ENCODE measurements around the gene LMLN. TPM values are rescaled to one million over a fixed set of nuclear protein-coding genes. Genes with fewer than 3 reads are reported as not detected.

The LMLN gene
- polyA plus RNA-seq, 1 donor (not counting 4 experiments of a cell fraction or from before 2014, with no cell fraction given): 5.2 TPM

GRCh38 chr3:197956626-197956988, 3.4 kb upstream of the LMLN start:
- DNase-seq (ENCODE audit: low read depth, low spot score) (no peak), FAIRE-seq (no peak)
- peaks cover 31 to 35% of the 10 kb centered on the region in 2 experiments for H3K36me3 ChIP-seq (ENCODE audit: control insufficient read depth in 2 of 2, extremely low read depth in 1 of 2, insufficient read depth in 2 of 2, low read length in 2 of 2)

GRCh38 chr3:197957790-197958133, 2.3 kb upstream of the LMLN start:
- H3K9me3 ChIP-seq (ENCODE audit: control insufficient read depth, low read depth, low read length): no peaks in the 10 kb centered on the region
- no peak overlapping the region for H3K27ac ChIP-seq (ENCODE audit: control insufficient read depth, insufficient read depth, low read length)
- dilution Hi-C loops (cut with MboI; ENCODE audit: extremely low pct_ligation_motif_present, low sequenced_read_pairs): no loop called here
- peaks cover 9% of the 10 kb centered on the region for H4K20me1 ChIP-seq (ENCODE audit: control insufficient read depth, extremely low read depth, insufficient read depth, low read length)
- peaks cover 25 to 26% of the 10 kb centered on the region in 2 experiments for H3K36me3 ChIP-seq (ENCODE audit: control insufficient read depth in 2 of 2, extremely low read depth in 1 of 2, insufficient read depth in 2 of 2, low read length in 2 of 2)
- TF ChIP-seq EZH2 (IDR thresholded peaks at IDR 0.05; ENCODE audit: low read length): no peak
- TF ChIP-seq CTCF (optimal IDR thresholded peaks at IDR 0.05 in 1 of 3, IDR thresholded peaks at IDR 0.05 in 1 of 3, conservative IDR thresholded peaks at IDR 0.05 in 1 of 3; ENCODE audit: extremely low read depth in 1 of 3, insufficient read depth in 2 of 3, low read length in 3 of 3): no peak
- H3K4me3 ChIP-seq (ENCODE audit: control insufficient read depth in 2 of 3, extremely low read depth in 1 of 3, insufficient read depth in 2 of 3, low read depth in 1 of 3, low read length in 3 of 3): no peak overlapping the region
- H3K9me1 ChIP-seq (ENCODE audit: control insufficient read depth, extremely low read depth, insufficient read depth, low read length): no peaks in the 10 kb centered on the region
- peaks cover 17% of the 10 kb centered on the region for H3K79me2 ChIP-seq (ENCODE audit: control insufficient read depth, insufficient read depth, low read length)
- DNase-seq (ENCODE audit: low read depth, low spot score): no peak
- no peak overlapping the region for H3K9ac ChIP-seq (ENCODE audit: control insufficient read depth, extremely low read depth, insufficient read depth, low read length)
- no peak overlapping the region for H2AFZ ChIP-seq (ENCODE audit: control insufficient read depth, low read length)
- peaks cover 24% of the 10 kb centered on the region for H3K4me1 ChIP-seq (ENCODE audit: control insufficient read depth, extremely low read depth, insufficient read depth, low read length)
- FAIRE-seq: no peak
- H3K27me3 ChIP-seq (ENCODE audit: control insufficient read depth, extremely low read depth, insufficient read depth, low read length): no peaks in the 10 kb centered on the region
- H3K4me2 ChIP-seq (ENCODE audit: control insufficient read depth, extremely low read depth, insufficient read depth, low read depth, low read length): no peak overlapping the region

More at GRCh38 chr3:197956626-197956988, 3.4 kb upstream of the LMLN start:
- H3K27ac ChIP-seq (ENCODE audit: control insufficient read depth, insufficient read depth, low read length): no peak overlapping the region
- dilution Hi-C loops (cut with MboI; ENCODE audit: extremely low pct_ligation_motif_present, low sequenced_read_pairs): no loop called here
- H3K79me2 ChIP-seq (ENCODE audit: control insufficient read depth, insufficient read depth, low read length): peaks cover 28% of the 10 kb centered on the region
- peaks cover 9% of the 10 kb centered on the region for H4K20me1 ChIP-seq (ENCODE audit: control insufficient read depth, extremely low read depth, insufficient read depth, low read length)
- H3K4me1 ChIP-seq (ENCODE audit: control insufficient read depth, extremely low read depth, insufficient read depth, low read length): peaks cover 33% of the 10 kb centered on the region
- no peak overlapping the region for H2AFZ ChIP-seq (ENCODE audit: control insufficient read depth, low read length)
- no peak overlapping the region for H3K4me3 ChIP-seq (ENCODE audit: control insufficient read depth in 2 of 3, extremely low read depth in 1 of 3, insufficient read depth in 2 of 3, low read depth in 1 of 3, low read length in 3 of 3)
- no peaks in the 10 kb centered on the region for H3K27me3 ChIP-seq (ENCODE audit: control insufficient read depth, extremely low read depth, insufficient read depth, low read length)
- no peaks in the 10 kb centered on the region for H3K9me3 ChIP-seq (ENCODE audit: control insufficient read depth, low read depth, low read length)
- no peak overlapping the region for H3K9ac ChIP-seq (ENCODE audit: control insufficient read depth, extremely low read depth, insufficient read depth, low read length)
- H3K9me1 ChIP-seq (ENCODE audit: control insufficient read depth, extremely low read depth, insufficient read depth, low read length): no peaks in the 10 kb centered on the region
- TF ChIP-seq CTCF (optimal IDR thresholded peaks at IDR 0.05 in 1 of 3, IDR thresholded peaks at IDR 0.05 in 1 of 3, conservative IDR thresholded peaks at IDR 0.05 in 1 of 3; ENCODE audit: extremely low read depth in 1 of 3, insufficient read depth in 2 of 3, low read length in 3 of 3): no peak
- no peak for TF ChIP-seq EZH2 (IDR thresholded peaks at IDR 0.05; ENCODE audit: low read length)
- no peak overlapping the region for H3K4me2 ChIP-seq (ENCODE audit: control insufficient read depth, extremely low read depth, insufficient read depth, low read depth, low read length)

Data from keratinocyte (primary cell).